GM19239 (cell line): ENCODE data around the gene FGF18.

Experiments used
- DNase-seq: peaks from one replicate; pipeline ENCODE4 v3.0.0; 2011; ENCODE audit warnings: low spot score; ENCODE audit not compliant: insufficient read length
- FAIRE-seq: peaks from 2 replicates; lab custom pipeline; 2011; peaks lifted over from hg19 to GRCh38; lab: Jason Lieb, UNC

The FGF18 gene

GRCh38 chr5:171421331-171422262 is 2.1 kb downstream of the FGF18 start:
- FAIRE-seq = no peak
- no peak for DNase-seq

GRCh38 chr5:171422495-171422894 is 3.0 kb downstream of the FGF18 start:
- no peak for FAIRE-seq
- DNase-seq = no peak

GRCh38 chr5:171422902-171423663 is 3.6 kb downstream of the FGF18 start:
- DNase-seq (no peak), FAIRE-seq (no peak)

- DNase-seq = no peak
- FAIRE-seq = no peak
Measured at GRCh38 chr5:171424726-171425125, 5.3 kb downstream of the FGF18 start.

GRCh38 chr5:171425596-171426244 is 6.3 kb downstream of the FGF18 start:
- DNase-seq (no peak), FAIRE-seq (no peak)

GRCh38 chr5:171426266-171426665 is 6.8 kb downstream of the FGF18 start:
- no peak for DNase-seq
- no peak for FAIRE-seq

- FAIRE-seq = no peak
- DNase-seq = no peak
Measured at GRCh38 chr5:171426680-171427079, 7.2 kb downstream of the FGF18 start.

- FAIRE-seq (no peak), DNase-seq (no peak)
Measured at GRCh38 chr5:171427318-171428167, 8.1 kb downstream of the FGF18 start.

- no peak for DNase-seq
- FAIRE-seq = no peak
Measured at GRCh38 chr5:171428168-171428696, 8.8 kb downstream of the FGF18 start.

GRCh38 chr5:171428809-171429542 is 9.5 kb downstream of the FGF18 start:
- FAIRE-seq (no peak), DNase-seq (no peak)

- FAIRE-seq = no peak
- no peak for DNase-seq
Measured at GRCh38 chr5:171429543-171429910, 10.1 kb downstream of the FGF18 start.

- FAIRE-seq (no peak), DNase-seq (no peak)
Measured at GRCh38 chr5:171431251-171431777, 11.9 kb downstream of the FGF18 start.

GRCh38 chr5:171432076-171432475 is 12.6 kb downstream of the FGF18 start:
- no peak for FAIRE-seq
- no peak for DNase-seq

GRCh38 chr5:171432583-171433351 is 13.3 kb downstream of the FGF18 start:
- FAIRE-seq (no peak), DNase-seq (no peak)

- DNase-seq (no peak), FAIRE-seq (no peak)
Measured at GRCh38 chr5:171433352-171433698, 13.9 kb downstream of the FGF18 start.

- DNase-seq (no peak), FAIRE-seq (no peak)
Measured at GRCh38 chr5:171433982-171434676, 14.7 kb downstream of the FGF18 start.

GRCh38 chr5:171434874-171435273 is 15.4 kb downstream of the FGF18 start:
- no peak for FAIRE-seq

GRCh38 chr5:171435908-171436307 is 16.5 kb downstream of the FGF18 start:
- FAIRE-seq (no peak), DNase-seq (no peak)

More at GRCh38 chr5:171434874-171435273, 15.4 kb downstream of the FGF18 start:
- DNase-seq = no peak
